Measurements from ENCODE around the gene MSLN. TPM values are rescaled to one million over a fixed set of nuclear protein-coding genes. Genes with fewer than 3 reads are reported as not detected.

Gene MSLN
- total RNA-seq, 1 donor from 2014 or later: 93.3 TPM

- H3K36me3 ChIP-seq: no peaks in the 10 kb centered on the region
- DNase-seq (no peak), ATAC-seq (no peak)
- intact Hi-C loops (cut with DNase I): no loop called here
- no peak overlapping the region for H3K27ac ChIP-seq
- H3K4me3 ChIP-seq: no peak overlapping the region
- H3K27me3 ChIP-seq: peaks cover 35% of the 10 kb centered on the region
- H3K9me3 ChIP-seq: no peaks in the 10 kb centered on the region
- TF ChIP-seq CTCF (IDR thresholded peaks at IDR 0.05): no peak
- H3K4me1 ChIP-seq: no peaks in the 10 kb centered on the region
Observed at GRCh38 chr16:801584-802363, 41.2 kb downstream of the MSLN start.

GRCh38 chr16:802461-802860 is 41.9 kb downstream of the MSLN start:
- ATAC-seq (no peak), DNase-seq (no peak)
- no peaks in the 10 kb centered on the region for H3K9me3 ChIP-seq
- no peaks in the 10 kb centered on the region for H3K4me1 ChIP-seq
- no peak overlapping the region for H3K27ac ChIP-seq
- intact Hi-C loops (cut with DNase I): no loop called here
- H3K36me3 ChIP-seq: no peaks in the 10 kb centered on the region
- no peak overlapping the region for H3K4me3 ChIP-seq
- H3K27me3 ChIP-seq: peaks cover 35% of the 10 kb centered on the region
- no peak for TF ChIP-seq CTCF (IDR thresholded peaks at IDR 0.05)

- Histone ChIP-seq H3K36me3 (no peaks in the 10 kb centered on the region), H3K9me3 (no peaks in the 10 kb centered on the region), H3K27me3 (peaks cover 35% of the 10 kb centered on the region), H3K4me1 (no peaks in the 10 kb centered on the region), H3K27ac (no peak overlapping the region), H3K4me3 (no peak overlapping the region)
- intact Hi-C loops (cut with DNase I): no loop called here
- DNase-seq (no peak), ATAC-seq (no peak)
- TF ChIP-seq CTCF (IDR thresholded peaks at IDR 0.05): no peak
Observed at GRCh38 chr16:802914-803753, 42.6 kb downstream of the MSLN start.

GRCh38 chr16:803754-804080 is 43.2 kb downstream of the MSLN start:
- Histone ChIP-seq H3K27ac (no peak overlapping the region), H3K36me3 (no peaks in the 10 kb centered on the region), H3K27me3 (peaks cover 35% of the 10 kb centered on the region), H3K9me3 (no peaks in the 10 kb centered on the region), H3K4me3 (no peak overlapping the region), H3K4me1 (no peaks in the 10 kb centered on the region)
- ATAC-seq (no peak), DNase-seq (no peak)
- intact Hi-C loops (cut with DNase I): no loop called here
- TF ChIP-seq CTCF (IDR thresholded peaks at IDR 0.05): no peak

- TF ChIP-seq CTCF (IDR thresholded peaks at IDR 0.05): no peak
- H3K9me3 ChIP-seq: no peaks in the 10 kb centered on the region
- DNase-seq (no peak), ATAC-seq (no peak)
- H3K36me3 ChIP-seq: no peaks in the 10 kb centered on the region
- intact Hi-C loops (cut with DNase I): no loop called here
- no peaks in the 10 kb centered on the region for H3K4me1 ChIP-seq
- H3K27ac ChIP-seq: no peak overlapping the region
- peaks cover 28% of the 10 kb centered on the region for H3K27me3 ChIP-seq
- H3K4me3 ChIP-seq: no peak overlapping the region
Observed at GRCh38 chr16:804193-805048, 43.9 kb downstream of the MSLN start.

Data from upper lobe of right lung (tissue), 1 donor.